GM21360 (cell line): Measurements from ENCODE around the gene ZNF488.

Experiments used
- ATAC-seq: cut with Tn5 transposase; IDR thresholded peaks from one replicate; pipeline ENCODE4 v1.9.1; 2021; ENCODE audit warnings: mild to moderate bottlenecking, moderate library complexity; ENCODE audit not compliant: unreplicated experiment

The ZNF488 gene

DNA sequence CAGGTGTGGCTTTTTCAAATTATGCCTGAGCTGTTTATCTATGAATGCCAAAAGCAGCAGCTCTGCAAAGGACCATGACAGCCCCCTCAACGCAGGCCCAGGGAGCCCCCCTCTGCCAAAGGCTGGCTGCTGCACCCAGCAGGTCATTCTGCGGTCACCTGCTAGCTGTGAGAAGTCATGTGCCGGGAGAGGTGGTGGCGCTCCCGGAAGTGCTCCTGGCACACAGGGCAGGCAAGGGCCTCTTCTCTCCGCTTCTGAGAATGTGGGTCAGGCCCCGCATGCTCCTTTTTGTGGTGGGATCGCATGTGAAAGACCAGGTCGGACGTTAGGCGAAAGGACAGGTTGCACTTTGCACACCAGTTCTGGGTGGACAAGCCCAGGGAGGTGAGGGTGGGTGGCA lies 16.4 kb downstream of the ZNF488 start:
- ATAC-seq: no peak

DNA sequence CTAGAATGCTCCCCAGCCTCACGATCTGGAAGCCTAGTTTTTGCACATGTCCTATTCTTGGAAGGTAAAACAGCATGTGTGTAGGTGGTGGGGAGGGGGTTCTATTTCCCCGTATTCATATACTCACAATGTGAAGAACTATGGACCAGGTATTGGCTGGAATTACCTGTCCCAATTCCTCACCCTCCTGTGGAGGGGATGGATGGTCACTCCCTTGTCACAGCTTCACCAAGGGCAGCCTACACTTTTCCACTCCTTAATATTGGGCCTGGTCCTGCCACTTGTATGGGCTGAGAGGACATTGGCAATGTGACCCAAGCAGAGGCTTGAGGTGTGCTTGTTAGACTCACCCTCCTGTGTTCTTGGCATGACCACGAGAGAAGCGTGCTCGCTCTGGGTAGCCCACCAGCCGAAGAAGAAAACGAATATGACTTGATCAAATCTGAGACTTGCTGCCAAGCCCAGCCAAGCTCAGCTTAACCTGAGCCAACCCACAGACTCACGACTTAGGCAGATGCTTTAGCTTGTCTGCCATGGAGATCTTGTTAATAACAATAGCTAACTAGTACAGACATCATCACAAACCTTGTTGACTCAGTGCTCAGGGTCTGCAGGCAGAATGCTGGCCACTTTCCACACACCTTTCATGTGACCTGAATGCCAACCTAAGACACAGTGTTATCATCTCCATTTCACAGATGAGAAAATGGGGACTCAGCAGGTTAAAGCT lies 17.2 kb downstream of the ZNF488 start:
- ATAC-seq: no peak

DNA sequence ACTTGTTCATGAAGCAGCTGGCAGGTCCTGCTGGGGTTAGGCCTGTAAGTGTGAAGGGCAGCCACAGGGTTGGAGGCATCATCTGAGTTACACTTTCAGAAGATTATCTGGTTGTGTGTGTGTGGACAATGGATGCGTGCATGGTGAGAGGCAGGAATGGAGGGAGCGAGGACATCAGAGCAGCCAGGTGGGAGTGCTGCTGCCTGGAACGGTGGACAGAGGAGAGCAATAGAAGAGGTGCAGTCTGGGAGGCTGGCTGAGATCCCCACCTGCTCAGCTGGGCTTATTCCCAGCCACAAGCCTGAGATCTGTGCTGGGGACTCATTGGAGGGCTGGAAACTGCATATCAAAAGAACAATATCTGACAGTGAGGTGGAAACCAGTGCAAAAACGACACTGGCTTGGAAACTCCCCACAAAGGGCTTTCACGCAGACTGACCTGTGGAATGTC lies 17.9 kb downstream of the ZNF488 start:
- no peak for ATAC-seq

DNA sequence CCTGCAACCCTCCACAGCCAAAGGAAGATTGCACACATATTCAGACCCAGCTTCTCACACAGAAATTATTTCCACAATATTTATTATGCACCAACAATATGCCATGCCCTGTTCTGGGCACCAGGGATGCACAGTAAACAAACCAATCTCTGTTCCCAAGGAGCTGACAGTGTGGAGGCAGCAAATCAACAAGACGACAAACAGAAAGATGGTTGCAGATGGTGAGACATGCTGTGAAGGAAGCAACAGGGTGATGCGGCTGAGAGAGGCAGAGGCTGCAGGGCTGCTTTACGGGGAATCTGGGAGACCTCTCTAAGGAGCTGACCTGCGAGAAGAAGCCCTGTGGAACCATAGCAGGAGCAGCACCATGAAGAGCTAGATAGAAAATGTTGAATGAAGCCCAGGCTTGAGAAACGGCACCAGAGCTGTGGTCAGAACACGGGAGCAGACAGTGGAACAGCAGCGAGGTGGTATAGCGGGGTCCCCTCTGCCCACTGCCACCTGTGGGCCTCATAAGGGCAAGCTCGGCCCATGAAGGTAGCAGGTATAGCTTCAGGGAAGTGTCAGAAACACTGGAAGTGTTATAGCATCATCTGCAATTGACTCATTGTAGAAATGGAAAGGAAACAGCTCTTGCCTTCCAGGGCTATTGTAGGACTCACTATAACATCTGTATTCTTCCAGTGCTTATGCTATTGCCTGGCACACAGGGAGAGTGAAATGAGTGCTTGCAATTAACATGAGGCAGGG lies 18.5 kb downstream of the ZNF488 start:
- ATAC-seq: no peak

DNA sequence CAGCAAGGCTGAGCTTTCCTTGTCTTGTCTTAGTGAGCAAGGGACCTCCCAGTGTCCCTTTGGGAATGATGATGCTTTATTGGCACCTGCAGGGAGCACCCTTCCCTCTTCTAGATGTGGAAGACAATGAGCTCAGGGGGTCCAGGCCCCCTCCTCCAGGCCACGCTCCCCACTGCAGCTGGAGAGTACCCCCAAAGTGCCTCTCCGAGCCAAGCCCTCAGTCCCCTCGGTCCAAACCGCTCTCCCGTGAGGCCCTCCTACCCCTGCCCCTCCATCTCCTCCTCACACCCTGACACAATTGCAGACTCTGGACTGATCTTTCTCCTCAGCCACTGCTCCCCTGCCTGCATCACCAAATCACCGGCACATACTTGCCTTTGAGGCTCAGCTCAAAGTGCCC lies 19.2 kb downstream of the ZNF488 start:
- ATAC-seq: no peak

DNA sequence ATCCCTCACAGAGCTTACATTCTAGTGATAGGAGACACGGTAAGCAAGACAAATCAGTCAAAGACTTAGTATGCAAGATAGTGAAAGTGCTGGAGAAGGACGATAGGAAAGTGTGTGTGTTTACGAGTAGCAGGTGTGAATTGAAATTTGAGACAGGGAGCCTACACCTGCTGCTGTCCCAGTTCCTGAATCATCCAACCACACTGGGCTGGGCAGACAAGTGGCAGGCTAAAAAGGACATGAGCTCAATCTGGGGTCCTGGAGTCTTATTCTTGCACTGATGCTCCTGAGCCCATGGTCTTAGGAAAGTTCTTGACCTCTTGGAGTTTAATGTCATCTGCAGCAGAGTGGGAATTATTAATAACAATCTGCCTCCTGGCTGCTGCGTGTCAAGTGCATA lies 19.7 kb downstream of the ZNF488 start:
- ATAC-seq: no peak

DNA sequence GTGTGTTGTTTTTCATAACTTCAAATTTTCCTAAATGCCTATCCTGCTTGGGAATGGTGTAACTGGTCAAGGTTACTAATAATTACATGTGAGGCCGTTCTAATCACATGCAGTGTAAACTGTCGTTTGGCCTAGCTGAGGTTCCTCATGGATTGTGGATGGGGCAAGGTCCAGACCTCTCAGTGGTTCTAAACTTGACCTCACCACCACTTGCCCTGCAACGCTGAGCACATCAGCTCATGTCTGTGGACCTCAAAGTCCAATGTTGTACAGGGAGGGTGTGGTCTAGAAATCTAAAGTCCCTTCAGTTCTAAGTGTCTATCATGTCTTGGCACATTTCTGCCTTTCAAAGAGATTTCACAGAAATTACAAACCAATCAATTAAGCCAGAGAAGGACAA lies 20.3 kb downstream of the ZNF488 start:
- no peak for ATAC-seq

DNA sequence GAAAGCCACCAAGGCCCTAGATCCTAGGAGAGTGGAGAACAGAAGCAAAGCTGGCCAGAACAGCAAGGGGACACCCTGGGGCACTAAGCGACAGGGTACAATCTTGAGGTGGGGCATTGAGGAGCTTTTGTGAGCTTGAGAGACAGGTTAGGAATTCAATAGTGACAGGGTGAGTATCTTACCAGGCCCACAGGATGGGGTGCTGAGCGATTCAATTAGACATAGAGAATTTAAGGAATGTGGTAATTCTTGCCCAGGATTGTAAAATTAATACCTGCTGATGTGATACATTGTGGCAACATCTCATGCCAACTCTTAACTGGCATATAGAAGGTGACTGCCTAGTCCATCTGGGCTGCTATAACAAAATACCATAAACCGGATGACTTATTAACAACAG lies 21.9 kb downstream of the ZNF488 start:
- no peak for ATAC-seq

DNA sequence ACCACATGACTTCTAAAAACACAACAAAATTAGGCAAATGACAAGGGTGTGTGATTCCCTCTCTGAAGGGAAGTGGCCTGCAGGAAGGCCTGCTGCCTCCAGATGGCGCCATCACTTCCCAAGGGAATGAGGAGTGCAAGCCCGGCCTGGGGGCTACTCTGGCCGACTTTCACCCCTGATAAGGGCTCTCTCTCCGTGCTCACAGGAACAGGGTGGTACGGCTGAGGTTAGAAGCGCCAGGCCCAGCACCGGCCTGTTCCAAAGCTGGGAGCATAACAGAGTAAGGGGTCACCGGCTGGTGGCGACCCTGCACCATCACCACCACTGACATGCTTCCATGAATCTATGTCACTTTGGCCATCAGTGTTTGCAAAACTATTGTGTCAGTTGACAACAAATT lies 22.8 kb downstream of the ZNF488 start:
- ATAC-seq: no peak

DNA sequence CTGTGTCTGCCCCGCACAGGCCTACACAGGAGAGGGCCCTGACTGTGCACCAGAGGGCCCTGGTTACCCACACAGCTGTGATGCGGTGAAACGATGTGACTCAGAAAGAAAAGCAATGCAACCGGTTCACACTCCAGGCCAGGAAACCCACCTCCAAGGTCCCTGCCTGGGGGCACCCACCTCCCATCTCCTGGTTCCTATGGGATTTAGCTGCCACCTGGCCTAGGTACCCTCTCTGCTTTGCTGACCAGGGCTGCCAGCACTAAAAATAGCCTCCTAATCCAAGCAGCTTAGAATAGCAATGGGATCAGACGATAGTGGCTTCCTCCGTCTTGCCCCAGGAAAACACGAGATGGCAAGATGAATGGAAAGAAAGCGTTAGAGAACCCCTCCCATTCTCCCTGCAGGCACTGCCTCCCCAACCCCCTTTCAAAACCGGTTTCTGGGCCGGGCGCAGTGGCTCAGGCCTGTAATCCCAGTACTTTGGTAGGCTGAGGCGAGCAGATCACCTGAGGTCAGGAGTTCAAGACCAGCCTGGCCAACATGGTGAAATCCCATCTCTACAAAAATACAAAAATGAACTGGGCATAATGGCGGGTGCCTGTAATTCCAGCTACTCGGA lies 23.6 kb downstream of the ZNF488 start:
- ATAC-seq: no peak

DNA sequence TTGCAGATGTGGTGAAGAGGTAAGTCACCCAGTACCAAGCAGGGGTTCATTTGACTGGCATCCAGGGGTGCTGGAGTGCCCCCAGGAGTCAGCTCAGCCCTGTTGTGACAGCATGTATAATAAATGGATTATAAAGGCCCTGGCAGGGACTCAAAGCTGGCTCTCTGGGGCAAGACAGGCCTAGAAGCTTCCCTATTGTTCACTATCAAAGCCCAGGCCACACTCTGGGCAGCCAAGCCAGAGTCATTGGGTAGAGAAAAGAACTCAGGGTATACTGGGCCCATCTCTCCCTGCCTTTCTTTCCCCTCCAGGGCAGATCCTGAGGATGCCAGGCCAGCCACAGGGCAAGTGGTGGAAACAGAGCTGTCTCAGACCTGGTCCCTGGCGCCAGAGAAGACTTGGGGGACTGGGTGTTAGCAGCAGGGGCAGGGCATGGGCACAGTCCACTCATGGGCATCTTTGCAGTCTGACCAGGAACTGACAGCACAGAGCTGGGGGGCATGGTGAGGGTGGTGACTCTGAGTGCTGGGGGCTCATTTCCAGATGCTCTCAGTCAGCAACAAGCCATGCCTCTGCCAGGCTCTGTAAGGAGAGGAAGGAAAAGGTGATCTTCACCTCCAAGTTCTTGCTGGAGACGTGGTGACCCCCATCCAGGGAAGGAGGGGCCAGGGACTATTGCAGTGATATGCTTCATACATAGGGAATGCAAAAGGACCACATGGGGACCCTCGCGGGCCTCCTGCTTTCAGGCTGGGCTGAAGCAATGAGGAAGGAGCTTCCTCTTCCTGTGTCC lies 24.3 kb downstream of the ZNF488 start:
- ATAC-seq: no peak

DNA sequence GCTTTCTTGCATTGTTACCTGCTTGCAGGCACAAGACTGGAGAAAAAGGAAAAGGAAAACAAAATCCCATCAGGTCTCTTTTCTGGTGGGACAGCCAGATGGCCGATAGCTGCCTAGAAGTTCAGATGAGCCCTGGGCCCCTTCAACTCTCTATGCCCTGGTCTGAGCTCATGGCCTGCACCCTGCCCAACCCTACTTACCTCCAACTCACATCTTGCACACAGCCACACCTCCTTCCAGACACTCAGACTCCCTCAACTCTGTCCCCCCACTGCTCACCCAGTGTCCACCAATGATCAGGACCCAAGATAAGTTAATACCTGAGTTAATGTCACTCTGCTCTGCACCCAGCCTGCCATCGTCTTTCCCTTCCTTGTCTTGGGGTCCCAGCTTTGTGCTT lies 25.0 kb downstream of the ZNF488 start:
- no peak for ATAC-seq

DNA sequence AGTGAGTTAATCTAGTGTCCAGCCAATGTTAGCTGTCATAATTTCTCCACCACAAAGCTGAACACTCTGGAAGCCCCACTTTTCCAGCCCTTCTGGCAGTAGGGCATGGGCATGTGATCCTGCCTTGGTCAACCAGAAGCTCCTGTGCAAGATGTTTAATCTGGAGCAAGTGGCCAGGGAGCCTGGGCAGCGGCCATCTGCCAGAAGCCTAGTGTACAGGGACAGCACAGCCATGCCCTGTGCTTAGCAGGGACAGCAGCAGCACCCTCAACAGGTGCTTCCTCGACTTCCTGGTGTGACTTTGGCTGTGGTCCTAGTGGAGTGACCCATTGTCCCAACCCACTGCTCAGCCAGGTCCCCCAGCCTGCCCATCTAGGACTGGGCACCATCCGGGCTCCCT lies 25.6 kb downstream of the ZNF488 start:
- no peak for ATAC-seq

DNA sequence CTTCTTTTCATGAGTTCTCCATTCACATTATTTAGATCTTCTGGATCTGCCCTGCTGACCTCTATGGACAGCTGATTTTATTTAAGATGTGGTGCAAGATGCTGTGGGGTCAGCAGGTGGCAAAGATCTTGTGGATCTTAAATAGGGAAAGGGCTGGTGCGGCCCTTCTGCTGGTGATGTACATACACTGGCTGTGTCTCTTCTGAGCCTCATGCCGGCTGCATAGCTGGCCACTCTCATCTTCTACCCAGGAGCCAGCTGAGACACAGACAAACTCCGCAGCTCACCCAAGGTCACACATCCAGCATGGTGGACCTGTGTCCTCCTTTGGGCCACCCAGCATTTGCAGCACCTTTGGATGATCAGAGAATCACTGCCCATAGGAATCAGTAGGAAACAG lies 26.2 kb downstream of the ZNF488 start:
- ATAC-seq: no peak

DNA sequence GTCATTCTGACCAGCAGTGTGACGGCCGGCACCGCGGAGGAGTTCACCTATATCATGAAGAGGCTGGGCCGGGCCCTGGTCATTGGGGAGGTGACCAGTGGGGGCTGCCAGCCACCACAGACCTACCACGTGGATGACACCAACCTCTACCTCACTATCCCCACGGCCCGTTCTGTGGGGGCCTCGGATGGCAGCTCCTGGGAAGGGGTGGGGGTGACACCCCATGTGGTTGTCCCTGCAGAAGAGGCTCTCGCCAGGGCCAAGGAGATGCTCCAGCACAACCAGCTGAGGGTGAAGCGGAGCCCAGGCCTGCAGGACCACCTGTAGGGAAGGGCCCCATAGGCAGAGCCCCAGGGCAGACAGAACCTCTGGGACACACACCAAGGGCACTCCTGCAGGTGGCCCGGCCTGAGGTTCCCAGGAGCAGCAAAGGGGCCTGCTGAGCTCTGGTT lies 26.9 kb downstream of the ZNF488 start:
- no peak for ATAC-seq

DNA sequence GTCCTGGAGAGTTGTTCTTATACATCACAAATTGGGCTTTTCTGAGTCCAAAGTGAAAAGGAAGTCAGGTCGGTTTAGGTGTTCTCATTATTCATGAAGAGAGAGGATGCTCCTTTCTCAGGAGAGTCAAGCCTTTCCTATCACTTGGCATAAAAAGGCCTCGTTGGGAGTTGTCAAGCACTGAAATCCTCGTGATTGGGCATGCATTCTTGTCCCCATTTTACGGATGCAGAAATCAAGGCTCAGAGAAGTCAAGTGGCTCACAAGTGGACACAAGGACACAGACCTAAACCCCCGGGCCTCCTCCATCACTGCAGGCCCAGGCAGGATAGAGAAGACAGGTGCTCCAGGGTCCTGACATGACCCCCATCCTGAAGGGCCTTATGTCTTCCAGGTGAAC lies 27.4 kb downstream of the ZNF488 start:
- ATAC-seq: no peak

DNA sequence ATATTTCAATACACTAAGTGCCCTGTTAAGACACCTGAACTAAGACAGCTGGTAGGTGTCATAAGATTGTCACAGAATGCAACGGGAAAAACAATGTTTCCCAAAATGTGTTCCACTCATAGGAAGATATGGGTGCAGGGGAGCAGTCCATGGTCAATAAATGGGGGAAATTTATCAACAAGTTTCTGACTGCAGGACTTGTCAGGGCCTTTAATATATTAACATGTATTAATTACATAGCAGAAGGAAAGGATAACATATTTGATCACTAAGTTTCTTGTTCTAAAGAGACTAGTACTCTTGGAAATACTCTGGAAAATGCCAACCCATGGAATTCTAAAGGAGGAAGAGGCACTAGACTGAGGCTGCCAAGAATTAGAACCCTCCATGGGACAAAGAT lies 29.2 kb downstream of the ZNF488 start:
- ATAC-seq: no peak

DNA sequence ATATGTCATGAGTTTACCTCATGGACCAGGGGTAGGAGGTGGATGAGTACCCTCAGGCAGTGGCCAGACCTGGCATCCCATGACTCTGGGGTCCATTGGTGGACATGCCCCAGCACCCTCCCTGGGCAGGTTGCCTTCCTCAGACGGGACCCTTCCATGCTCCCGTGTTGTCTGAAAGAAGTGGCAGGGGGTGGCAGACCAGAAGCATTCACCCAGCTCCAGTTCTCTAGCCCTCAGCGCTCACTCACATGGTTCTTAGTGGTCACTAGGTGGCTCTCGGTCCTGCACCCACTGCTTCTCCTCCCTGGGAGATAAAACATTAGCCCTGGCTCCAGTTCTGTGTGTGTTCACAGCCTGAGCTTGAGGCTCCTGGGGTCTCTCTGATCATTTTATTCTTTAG lies 29.9 kb downstream of the ZNF488 start:
- ATAC-seq: no peak

DNA sequence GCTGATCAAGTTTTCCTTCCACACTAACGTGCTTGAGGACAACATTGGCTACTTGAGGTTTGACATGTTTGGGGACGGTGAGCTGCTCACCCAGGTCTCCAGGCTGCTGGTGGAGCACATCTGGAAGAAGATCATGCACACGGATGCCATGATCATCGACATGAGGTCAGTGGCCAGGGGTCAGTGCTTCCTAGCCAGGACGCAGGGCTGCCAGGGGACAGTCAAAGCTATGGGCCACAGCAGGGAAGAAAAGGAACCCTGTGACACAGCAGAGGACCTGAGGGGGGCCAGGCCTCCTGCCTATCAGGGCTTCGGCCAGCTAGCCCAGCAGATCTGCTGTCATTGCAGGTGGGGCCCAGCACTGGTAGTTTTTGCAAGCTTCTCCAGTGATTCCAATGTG lies 30.7 kb downstream of the ZNF488 start:
- ATAC-seq: no peak

DNA sequence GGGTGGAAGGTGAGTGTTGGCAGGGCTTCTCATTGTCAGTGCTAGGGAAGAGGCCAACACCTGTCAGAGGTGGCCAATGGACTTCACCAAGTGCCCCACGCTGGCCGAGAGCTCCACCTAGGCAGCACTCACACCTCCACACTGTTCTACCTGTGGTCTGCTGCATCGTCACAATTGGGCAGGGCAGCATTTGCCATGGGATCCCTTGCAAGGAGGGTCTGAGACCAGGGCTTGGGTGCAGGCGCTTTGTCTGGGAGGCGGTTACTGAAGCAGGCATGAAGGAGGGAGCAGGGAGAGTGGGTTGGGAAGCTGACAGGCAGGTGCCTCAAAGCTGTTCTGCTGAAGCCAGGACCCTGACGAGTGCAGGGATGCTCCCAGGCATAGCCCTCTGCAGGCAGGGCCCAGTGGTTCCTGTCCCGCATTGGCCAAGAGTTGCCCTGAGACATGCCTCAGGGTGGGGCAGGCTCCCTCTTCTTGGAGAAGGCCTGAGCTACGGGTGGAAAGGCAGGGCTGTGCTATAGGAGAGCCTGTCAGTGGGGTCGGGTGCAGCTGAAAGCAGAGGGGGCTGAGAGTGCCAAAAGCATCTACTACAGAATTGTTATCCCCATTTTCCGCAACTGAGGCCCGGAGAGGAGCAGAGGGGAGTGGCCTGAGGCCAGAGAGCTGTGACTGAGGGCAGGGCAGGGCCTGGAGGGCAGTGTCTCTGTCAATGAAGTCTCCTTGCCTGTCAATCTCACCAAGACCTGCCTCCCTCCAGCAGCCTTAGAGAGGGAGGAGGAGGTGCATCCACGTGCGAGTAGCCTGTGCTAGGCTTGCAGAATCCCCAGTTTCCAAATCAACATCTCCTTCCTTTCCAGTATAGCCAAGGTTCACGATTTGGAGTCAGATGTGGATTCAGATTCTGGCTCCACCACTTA lies 31.9 kb downstream of the ZNF488 start:
- no peak for ATAC-seq
